RWPE2 (cell line): ENCODE measurements around the gene CCNI.

Source experiments
- ATAC-seq: fragments of 200-7000 bp; cut with Tn5 transposase; 3 replicates; pipeline ENCODE4 v1.9.1; 2021; ENCODE audit warnings: low read depth
- DNase-seq: peaks from one replicate; pipeline ENCODE4 v3.0.0-alpha.2; 2020; ENCODE audit warnings: low spot score
- H3K27ac ChIP-seq: fragments of 450-650 bp; 2 replicates; pipeline ENCODE4 v1.5.1; 2017; ENCODE audit warnings: mild to moderate bottlenecking; ENCODE audit not compliant: poor library complexity, severe bottlenecking
- H3K27me3 ChIP-seq: fragments of 250-450 bp; sonication (Bioruptor Pico); 2 replicates; pipeline ENCODE4 v1.5.1; 2021; ENCODE audit warnings: mild to moderate bottlenecking, moderate library complexity; ENCODE audit not compliant: insufficient read depth, poor library complexity, severe bottlenecking
- H3K36me3 ChIP-seq: fragments of 250-450 bp; sonication (Bioruptor Pico); 2 replicates; pipeline ENCODE4 v1.5.1; 2020; ENCODE audit warnings: low read depth, mild to moderate bottlenecking, moderate library complexity
- H3K4me1 ChIP-seq: fragments of 250-450 bp; sonication (Bioruptor Pico); 2 replicates; pipeline ENCODE4 v1.5.1; 2021; ENCODE audit warnings: mild to moderate bottlenecking, moderate library complexity; ENCODE audit not compliant: insufficient read depth, poor library complexity, severe bottlenecking
- H3K4me3 ChIP-seq: fragments of 250-450 bp; sonication (Bioruptor Pico); 2 replicates; pipeline ENCODE4 v1.5.1; 2021; ENCODE audit warnings: mild to moderate bottlenecking, moderate library complexity; ENCODE audit not compliant: severe bottlenecking
- H3K9me3 ChIP-seq: fragments of 250-450 bp; sonication (Bioruptor Pico); 2 replicates; pipeline ENCODE4 v1.5.1; 2021; ENCODE audit warnings: mild to moderate bottlenecking, moderate library complexity; ENCODE audit not compliant: severe bottlenecking
- TF ChIP-seq, protein P1 (sequence below): fragments of 450-650 bp; IDR thresholded peaks from one replicate; pipeline ENCODE4 v1.5.1; 2017; ENCODE audit warnings: mild to moderate bottlenecking, moderate library complexity; ENCODE audit not compliant: poor library complexity, severe bottlenecking

The CCNI gene

GRCh38 chr4:77050962-77051361, 24.8 kb downstream of the CCNI start:
- no peak for DNase-seq
- H3K27ac ChIP-seq, result no peak overlapping the region

GRCh38 chr4:77047037-77047436, 28.8 kb downstream of the CCNI start:
- no peaks in the 10 kb centered on the region for H3K9me3 ChIP-seq
- H3K4me1 ChIP-seq, result no peaks in the 10 kb centered on the region
- no peak for DNase-seq
- H3K36me3 ChIP-seq, result peaks cover 59% of the 10 kb centered on the region
- H3K27me3 ChIP-seq, result no peaks in the 10 kb centered on the region
- no peak overlapping the region for H3K4me3 ChIP-seq
- peak; percentile 54; the same call in 2 of the 3 replicates for ATAC-seq
- TF ChIP-seq, protein P1, sequence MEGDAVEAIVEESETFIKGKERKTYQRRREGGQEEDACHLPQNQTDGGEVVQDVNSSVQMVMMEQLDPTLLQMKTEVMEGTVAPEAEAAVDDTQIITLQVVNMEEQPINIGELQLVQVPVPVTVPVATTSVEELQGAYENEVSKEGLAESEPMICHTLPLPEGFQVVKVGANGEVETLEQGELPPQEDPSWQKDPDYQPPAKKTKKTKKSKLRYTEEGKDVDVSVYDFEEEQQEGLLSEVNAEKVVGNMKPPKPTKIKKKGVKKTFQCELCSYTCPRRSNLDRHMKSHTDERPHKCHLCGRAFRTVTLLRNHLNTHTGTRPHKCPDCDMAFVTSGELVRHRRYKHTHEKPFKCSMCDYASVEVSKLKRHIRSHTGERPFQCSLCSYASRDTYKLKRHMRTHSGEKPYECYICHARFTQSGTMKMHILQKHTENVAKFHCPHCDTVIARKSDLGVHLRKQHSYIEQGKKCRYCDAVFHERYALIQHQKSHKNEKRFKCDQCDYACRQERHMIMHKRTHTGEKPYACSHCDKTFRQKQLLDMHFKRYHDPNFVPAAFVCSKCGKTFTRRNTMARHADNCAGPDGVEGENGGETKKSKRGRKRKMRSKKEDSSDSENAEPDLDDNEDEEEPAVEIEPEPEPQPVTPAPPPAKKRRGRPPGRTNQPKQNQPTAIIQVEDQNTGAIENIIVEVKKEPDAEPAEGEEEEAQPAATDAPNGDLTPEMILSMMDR, result peak; percentile 37
- no peak overlapping the region for H3K27ac ChIP-seq

More at GRCh38 chr4:77050962-77051361, 24.8 kb downstream of the CCNI start:
- Histone ChIP-seq H3K27me3 (no peaks in the 10 kb centered on the region), H3K4me1 (peaks cover 13% of the 10 kb centered on the region), H3K36me3 (peaks cover 97% of the 10 kb centered on the region), H3K4me3 (no peak overlapping the region), H3K9me3 (no peaks in the 10 kb centered on the region)
- TF ChIP-seq, protein P1, result no peak
- no peak for ATAC-seq

GRCh38 chr4:77045490-77045889, 30.3 kb downstream of the CCNI start:
- Histone ChIP-seq H3K27ac (no peak overlapping the region), H3K4me3 (no peak overlapping the region), H3K27me3 (no peaks in the 10 kb centered on the region), H3K36me3 (peaks cover 44% of the 10 kb centered on the region), H3K4me1 (no peaks in the 10 kb centered on the region), H3K9me3 (no peaks in the 10 kb centered on the region)
- TF ChIP-seq, protein P1, result no peak
- ATAC-seq (no peak), DNase-seq (no peak)

- ATAC-seq, result peak; percentile 48
- no peak for DNase-seq
- Histone ChIP-seq H3K27me3 (no peaks in the 10 kb centered on the region), H3K27ac (no peak overlapping the region), H3K9me3 (no peaks in the 10 kb centered on the region), H3K36me3 (peaks cover 35% of the 10 kb centered on the region), H3K4me1 (no peaks in the 10 kb centered on the region), H3K4me3 (no peak overlapping the region)
- TF ChIP-seq, protein P1, result peak; percentile 80
Observed at GRCh38 chr4:77044461-77045150, 31.2 kb downstream of the CCNI start.

DNA sequence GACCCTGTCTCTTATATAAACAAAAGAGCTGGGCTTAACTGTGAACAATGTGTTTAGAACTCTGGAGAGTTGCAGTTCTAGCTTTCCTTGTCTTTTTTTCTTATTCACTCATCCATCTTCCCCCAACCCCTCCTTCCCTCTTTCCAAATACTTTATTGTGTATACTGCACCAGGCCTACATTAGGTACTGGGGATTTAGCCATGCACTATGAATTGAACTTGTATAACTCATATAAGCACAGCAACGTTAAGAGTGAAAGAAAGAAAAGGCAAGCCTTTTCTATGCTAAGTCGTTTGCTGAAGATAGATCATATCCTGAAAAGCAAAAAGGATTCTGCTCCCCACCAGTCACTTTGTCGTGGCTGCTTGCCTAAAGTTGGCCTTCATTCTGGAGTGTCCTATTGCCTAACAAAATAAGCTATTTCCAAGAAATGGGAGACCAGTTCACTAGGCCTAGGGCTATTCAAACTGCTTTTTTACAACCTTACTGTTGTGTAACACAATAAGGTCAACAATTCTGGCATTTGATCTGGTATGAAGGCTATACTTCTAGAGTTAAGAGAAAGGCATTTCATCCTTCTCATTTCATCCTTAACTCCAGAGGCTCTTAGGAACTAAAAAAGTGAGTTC, 32.2 kb downstream of the CCNI start:
- DNase-seq, result no peak
- H3K27ac ChIP-seq, result no peak overlapping the region
- TF ChIP-seq, protein P1, result no peak
- no peaks in the 10 kb centered on the region for H3K27me3 ChIP-seq
- no peak for ATAC-seq
- no peak overlapping the region for H3K4me3 ChIP-seq
- no peaks in the 10 kb centered on the region for H3K4me1 ChIP-seq
- H3K9me3 ChIP-seq, result no peaks in the 10 kb centered on the region
- peaks cover 27% of the 10 kb centered on the region for H3K36me3 ChIP-seq
